Measurements from ENCODE around the gene BZW1.

The BZW1 gene

GRCh38 chr2:200811333-200812121 is at the start of gene BZW1:
Gene BZW1, plus strand, starts transcription at chr2:200811910. Its CDS starts 1,308 bp downstream, at chr2:200813218.
- FAIRE-seq: peak; percentile 46

GRCh38 chr2:200762127-200762526 is 49.6 kb upstream of the BZW1 start:
- no peak for FAIRE-seq

GRCh38 chr2:200763422-200763821 is 48.3 kb upstream of the BZW1 start:
- FAIRE-seq: no peak

DNA sequence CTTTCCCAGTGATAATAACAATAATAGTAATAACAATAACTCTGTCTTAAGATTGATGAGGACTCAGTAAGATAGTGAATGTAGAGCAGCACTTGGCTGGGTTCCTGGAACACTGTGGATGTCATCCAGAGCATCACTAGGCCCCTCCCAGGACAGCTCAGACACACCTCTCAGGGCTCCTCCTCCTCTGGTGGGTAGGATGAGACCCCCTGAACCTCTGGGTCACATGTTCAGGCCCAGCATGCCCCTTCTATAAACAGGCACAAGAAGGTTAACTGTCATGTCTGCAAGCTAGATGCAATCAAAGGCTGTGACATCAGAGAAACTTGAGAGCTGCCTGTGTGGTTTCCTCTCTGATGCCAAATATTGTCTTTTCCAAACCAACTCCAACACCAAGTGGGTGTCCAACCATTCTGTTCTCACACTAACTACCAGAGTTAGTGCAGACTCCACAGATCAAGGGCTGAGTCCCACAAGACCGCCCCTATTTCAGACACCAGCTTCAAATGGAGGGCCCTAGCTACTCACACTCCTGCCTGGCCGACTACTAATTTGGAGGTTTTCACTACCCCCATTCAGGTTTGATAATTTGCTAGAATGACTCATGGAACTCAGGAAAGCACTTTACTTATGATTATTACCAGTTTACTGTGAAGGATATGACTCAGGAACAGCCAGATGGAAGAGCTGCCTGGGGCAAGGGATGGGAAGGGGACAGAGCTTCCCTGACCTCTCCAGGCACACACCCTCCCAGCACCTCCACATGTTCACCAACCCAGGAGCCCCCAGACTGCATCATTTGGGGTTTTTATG is 46.4 kb upstream of the BZW1 start:
- FAIRE-seq: no peak

GRCh38 chr2:200765995-200766660 is 45.6 kb upstream of the BZW1 start:
- no peak for FAIRE-seq

DNA sequence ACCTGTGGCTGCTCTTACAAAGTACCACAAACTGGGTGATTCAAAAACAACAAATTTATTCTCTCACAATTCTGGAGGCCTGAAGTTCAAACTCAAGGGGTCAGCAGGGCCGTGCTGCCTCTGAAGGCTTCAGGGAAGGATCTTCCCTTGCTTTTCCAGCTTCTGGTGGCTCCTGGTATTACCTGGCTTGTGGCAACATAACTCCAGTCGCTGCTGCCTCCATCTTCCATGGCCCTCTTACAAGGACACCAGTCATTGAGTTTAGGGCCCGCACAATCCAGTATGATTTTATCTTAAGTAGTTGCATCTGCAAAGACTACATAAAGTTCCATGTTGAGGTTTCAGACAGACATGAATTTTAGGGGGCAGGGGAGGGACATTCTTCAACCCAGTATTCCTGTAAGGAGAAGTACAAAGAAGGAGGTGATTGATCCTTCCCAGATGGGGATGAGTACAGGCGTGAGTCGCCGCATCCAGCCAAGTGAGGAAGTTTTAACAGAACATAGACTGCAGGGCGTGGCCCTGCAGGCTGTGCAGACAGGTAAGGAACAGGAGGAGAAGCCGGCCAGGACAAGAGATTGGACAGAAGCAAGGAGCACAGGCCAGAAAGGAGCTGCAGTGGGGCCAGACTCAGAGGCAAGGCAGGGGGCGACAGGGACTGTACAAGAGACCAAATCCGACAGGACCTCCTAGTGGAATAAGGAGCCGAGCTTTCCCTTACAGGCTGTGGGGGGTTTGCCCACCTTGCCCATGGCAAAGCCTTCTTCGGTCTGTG is 44.4 kb upstream of the BZW1 start:
- no peak for FAIRE-seq

GRCh38 chr2:200770847-200771246 is 40.9 kb upstream of the BZW1 start:
- no peak for FAIRE-seq

DNA sequence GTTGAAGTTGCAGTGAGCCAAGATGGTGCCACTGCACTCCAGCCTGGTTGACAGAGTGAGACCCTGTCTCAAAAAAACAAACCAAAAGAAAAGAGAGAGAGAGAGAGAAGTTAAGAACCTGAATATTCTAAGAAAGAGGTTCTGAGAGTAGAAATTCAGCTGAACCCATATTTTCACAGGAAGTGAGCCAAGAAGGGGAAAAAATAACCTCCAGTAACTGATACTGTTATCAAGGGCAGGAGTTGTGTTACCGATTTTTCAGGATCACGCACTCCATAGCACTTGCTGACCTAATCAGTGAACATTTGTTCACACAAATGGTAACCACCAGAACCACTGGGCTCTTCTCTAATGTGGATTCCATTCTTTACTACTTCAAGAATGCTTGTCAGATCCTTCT is 39.1 kb upstream of the BZW1 start:
- no peak for FAIRE-seq

DNA sequence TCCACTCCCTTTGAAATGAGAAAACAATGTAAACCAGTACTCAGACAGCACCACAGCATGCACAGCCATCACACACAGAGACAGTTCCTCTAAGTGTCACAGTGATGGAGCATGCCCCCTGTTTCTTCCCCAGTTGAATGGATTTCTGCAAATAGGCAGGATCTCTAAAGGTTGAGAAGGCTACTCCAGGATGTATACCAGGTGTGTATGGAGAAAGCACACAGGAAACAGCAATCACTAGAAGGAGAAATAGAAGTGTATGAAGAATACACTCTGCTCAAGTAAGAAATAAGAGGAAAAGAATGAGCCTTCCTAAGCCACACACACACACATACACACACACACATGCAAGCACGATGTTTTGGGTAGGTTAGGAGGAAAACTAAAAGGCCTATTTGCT is 38.6 kb upstream of the BZW1 start:
- no peak for FAIRE-seq

DNA sequence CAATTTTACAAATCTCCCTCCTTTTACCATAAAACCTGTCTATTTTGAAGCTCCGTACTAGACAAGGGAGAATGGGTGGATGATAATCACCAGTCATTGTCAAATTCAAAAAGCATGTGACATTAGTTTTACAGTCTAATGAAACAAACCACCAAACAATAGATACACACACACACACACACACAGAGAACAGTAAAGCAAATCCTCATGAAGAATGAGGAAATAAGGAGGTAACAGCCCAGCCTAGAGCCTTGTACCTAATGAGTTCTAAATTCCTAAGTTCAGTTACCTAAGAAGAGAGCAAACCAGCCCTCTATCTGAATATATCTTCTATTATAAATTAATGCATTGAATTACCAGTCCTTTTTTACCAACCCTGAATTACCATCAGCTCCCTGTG is 36.8 kb upstream of the BZW1 start:
- FAIRE-seq: no peak

- FAIRE-seq: no peak
Measured at GRCh38 chr2:200777275-200777674, 34.4 kb upstream of the BZW1 start.

DNA sequence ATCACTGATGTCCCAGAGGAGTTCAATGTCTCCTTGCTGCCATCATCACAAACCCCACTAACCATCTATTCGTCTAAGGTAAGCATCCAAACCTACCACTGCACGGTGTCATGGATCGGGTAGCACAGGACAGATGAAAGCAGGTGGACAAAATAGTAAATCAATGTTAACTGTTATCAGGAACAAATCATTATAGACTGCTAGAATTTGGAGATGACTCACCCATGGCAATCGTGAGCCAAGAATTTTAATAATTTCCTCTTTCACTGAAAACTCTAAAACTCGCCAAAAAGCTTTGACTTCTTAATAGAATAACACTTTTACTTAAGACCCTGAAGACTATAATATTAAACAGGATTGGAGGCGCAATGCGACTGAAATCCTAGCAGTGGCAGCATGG is 33.7 kb upstream of the BZW1 start:
- no peak for FAIRE-seq

DNA sequence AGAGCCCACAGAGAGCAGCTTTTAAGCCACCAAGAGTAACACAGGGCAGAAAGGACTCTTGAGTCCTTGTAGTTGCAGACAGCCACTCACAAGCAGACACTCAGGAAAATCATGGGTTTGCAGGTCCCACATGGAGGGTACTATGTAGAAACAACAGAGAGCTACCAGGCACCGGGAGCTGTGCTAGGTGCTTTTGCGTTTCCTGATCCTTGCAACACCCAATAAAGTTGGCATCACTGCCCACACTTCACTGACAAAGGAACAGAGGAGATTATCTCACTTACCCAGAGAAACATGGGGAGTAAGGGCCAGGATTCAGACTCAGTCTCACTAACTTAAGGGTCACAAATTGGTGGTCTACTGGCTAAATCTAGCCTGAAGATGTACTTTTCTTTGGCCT is 32.5 kb upstream of the BZW1 start:
- no peak for FAIRE-seq

- FAIRE-seq: no peak
Measured at GRCh38 chr2:200781616-200782015, 30.1 kb upstream of the BZW1 start.

- no peak for FAIRE-seq
Measured at GRCh38 chr2:200782251-200782650, 29.5 kb upstream of the BZW1 start.

GRCh38 chr2:200784215-200784614 is 27.5 kb upstream of the BZW1 start:
- no peak for FAIRE-seq

DNA sequence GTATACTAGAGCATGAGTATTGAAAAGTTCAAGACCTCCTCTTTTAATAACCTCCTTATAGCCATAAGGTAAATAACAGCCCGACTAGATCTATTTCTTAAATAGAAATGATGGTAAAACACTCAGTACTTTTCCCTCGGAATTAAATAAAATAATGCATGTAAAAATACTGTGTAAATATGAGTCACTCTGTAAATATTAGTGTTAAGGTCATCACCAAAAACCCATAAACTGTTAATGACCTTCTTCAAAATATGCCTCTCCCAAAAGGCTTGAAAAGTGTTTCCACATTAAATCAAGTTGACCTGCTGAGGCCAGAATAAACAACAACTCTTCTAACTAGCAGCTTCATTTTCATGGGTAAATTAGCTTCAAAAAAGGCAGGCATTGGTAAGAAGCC is 25.3 kb upstream of the BZW1 start:
- peak; percentile 29 for FAIRE-seq

DNA sequence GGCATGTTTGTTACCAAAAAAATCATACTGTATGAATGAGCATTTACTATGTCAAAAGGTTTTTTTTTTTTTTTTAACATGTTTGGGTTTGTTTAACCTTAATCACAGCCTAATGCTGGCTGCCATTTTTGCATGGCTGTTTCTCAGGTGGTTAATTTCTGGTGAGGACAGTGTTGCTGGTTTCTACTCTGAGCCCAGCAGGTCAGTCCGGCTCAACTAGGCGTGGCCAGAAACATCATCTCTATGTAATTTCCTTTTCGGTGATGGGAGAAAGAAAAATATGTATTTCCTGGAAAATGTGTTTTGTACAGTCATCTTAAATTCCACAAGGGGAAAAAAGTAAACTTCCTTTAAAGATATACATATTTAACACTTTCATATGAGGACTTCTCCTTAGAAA is 24.9 kb upstream of the BZW1 start:
- no peak for FAIRE-seq

DNA sequence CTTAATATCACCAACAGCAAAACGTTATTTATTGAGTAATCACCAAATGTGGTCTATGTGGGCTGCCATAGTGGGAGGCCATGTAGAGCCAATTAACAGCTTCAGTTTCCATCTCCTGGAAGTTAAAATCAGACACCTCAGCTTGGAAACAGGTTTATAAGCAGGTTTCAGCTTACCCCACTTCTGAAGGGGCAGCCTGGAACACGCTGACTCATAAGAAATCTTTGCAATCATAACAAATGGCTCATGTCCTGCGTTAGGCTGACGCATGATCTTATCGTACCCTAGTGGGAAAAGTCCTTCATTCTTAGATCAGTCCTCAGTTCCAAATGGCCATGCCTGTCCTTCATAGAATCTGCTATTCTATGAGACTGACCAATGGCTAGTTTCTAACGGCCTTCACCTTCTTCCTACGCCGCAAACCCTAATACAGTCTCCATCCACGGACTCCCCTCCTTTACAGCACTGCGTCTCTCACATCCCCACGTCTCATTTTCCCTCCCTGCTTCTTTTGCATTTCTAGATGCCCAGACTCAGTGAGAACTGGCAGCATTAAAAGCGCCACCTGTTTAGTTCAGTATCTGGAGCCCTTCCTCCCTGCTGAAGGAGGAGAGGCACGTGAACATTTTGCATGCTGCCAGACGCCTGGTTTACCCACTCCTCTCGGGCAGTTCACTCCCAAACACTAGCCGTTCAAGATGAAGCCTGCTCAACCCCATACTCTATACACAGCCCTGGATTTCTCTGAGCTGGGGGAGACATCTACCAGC is 24.2 kb upstream of the BZW1 start:
- no peak for FAIRE-seq

DNA sequence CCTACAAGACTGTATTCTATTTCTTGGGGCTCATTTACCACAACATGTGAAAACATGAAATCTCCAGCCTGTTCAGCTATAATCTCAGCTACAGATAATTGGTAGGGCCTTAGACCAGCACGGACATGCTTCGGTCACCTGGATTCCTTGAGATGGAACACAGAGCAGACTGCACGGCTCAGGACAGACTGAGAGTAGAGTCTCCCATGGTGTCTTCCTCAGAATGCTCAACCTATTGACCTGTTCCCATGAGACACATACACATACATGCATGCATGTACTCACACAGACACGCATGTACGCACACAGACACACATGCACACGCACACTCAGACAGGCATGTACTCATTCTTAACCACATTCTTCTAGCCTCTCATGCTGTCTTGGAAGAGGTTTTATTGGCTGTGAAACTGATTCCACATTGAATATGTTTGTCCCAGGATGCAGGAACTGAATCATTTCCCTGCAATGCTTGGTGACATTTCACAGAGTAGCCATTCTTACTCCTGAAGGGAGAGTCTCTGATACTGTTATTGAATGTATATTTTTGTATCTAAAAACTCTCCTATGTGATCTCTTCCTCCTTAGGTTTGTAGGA is 23.5 kb upstream of the BZW1 start:
- no peak for FAIRE-seq

DNA sequence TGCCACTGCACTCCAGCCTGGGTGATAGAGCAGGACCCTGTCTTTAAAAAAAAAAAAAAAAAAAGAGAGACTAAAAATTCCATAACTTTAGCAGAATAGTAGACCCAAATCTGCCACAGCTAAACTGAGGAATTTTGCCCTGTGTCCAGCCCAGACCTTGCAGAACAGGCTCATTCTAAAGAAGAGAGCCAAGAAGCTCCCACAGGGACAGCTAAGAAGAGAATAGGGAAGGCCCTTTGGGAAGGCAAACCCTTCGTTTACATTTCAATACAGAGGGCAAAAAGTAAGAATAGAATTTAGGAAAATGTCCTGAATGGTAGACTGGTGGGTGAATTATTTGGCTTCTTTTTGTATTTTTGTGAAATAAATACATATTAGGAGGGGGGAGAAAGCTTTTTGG is 21.5 kb upstream of the BZW1 start:
- no peak for FAIRE-seq

- no peak for FAIRE-seq
Measured at GRCh38 chr2:200791905-200792304, 19.8 kb upstream of the BZW1 start.

All from endometrium (tissue), 2 donors.